AG09319 (cell line): ENCODE measurements around the gene CA10.

Experiments
- DNase-seq: peaks from one replicate; pipeline ENCODE4 v3.0.0-alpha.2; 2010; ENCODE audit warnings: low read depth; ENCODE audit errors: extremely low read depth
- CTCF ChIP-seq: IDR thresholded peaks from 2 replicates; pipeline ENCODE4 v1.5.1; 2011; ENCODE audit warnings: low read depth, mild to moderate bottlenecking, inconsistent platforms, low read length, moderate library complexity

CA10 gene

DNA sequence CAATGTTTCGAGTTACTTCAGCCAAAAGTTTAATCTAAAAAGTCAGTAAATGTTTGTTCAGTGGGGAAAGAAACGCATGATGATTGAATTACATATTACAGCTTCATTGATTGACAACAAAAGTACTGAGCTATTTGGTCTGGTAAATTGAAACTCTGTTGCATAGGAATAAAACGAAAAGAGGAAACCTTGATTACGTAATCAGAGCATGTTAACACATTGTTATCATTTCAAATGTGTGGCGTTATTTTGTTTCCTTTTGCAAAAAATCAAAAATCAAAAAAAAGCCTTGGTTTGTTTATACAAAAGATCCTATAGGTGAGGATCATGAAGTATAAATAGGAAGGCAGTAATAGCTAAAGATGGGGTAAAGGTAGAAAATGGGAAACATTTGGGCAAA is 19.5 kb upstream of the CA10 start:
- no peak for DNase-seq
- no peak for TF ChIP-seq CTCF

GRCh38 chr17:52170963-52171572 is 12.6 kb upstream of the CA10 start:
- DNase-seq, result no peak
- TF ChIP-seq CTCF, result no peak

GRCh38 chr17:52160136-52160567 is 1.6 kb upstream of the CA10 start:
- no peak for TF ChIP-seq CTCF
- DNase-seq, result no peak

DNA sequence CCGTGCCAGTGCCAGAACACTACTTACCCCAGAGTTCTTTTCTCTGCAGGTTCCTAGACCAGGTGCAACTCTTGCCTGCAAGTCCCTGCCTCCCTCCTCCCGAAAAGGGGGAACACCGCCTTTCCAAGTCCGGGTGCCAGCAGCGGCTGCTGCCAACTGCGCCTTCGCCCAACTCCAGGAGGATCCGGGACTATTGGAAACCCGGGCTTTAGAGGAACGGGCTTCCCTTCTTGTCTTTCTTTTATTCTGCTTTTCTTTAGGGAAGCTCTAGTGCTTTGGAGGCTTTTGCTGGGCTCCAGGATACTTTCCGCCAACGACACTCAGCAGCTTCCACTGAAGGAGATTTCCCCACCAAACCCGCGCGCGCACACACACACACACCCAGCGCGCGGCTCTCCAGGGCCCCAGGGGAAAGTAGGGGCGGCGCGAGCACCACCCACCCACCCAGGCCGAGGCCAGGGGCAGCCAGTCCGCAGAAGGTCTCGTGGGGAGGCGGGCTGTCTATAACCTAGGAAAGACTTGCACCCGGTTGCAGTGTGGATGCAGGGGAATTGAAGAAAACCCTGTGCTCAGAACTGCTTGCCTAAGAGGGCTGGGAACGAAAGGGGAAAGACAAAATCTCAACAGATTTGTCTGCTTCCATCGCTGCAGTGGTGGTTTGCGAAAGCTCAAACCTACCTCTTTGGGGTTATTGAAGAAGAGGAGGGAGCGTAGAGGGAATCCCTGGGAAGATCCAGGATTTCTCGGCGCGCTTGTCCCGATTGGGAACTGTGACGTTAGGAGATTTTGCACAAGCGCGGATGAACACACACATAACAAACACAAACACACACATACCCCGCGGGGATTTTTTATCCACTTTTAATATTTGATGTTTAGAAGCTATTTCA is 977 bp upstream of the CA10 start:
- DNase-seq, result no peak
- TF ChIP-seq CTCF, result no peak

DNA sequence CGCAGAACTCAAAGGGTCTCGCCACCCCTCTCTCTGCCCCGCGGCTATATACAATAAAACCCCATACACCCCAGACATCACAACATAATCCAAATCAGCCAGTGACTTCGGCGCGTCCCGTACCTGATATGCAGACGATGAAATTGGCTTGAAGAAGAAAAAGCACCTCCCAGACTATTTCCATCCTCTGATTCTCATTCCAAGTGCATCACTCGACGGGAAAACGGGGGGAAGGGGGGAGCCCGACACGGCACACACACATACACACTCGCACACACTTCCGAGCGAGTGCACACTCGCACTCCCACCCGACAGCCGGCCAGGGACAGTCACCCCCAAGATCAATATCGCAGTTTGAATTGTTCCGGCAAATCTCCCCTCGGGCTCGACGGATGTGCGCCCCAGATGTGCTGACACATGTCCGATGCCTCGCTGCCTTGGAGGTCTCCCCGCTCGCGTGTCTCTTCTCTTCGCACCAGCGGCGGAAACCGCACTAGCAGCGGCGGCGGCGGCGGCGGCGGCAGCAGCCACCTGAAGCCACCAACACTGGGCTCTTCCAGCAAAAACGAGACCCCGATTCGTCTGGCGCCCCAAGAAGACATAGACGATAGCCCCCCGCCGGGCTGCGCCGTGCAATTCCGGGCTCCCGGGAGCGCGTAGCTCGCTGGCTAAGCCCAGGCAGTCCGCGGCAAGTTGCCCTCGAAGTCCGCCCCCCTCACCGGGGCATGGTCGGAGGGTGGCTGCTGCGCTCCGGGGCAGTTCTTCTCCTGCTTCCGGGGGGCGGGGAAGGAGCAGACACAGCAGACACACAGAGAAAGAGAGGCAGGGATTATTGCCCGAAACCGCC is 688 bp downstream of the CA10 start:
- DNase-seq, result no peak
- TF ChIP-seq CTCF, result no peak

- TF ChIP-seq CTCF, result no peak
- no peak for DNase-seq
These were observed 1.6 kb downstream of the CA10 start for GRCh38 chr17:52156576-52157570.
